ENCODE measurements around the gene TDRD9.

The TDRD9 gene

GRCh38 chr14:104003616-104004015 lies 75.4 kb downstream of the TDRD9 start:
- TF ChIP-seq, protein P1, sequence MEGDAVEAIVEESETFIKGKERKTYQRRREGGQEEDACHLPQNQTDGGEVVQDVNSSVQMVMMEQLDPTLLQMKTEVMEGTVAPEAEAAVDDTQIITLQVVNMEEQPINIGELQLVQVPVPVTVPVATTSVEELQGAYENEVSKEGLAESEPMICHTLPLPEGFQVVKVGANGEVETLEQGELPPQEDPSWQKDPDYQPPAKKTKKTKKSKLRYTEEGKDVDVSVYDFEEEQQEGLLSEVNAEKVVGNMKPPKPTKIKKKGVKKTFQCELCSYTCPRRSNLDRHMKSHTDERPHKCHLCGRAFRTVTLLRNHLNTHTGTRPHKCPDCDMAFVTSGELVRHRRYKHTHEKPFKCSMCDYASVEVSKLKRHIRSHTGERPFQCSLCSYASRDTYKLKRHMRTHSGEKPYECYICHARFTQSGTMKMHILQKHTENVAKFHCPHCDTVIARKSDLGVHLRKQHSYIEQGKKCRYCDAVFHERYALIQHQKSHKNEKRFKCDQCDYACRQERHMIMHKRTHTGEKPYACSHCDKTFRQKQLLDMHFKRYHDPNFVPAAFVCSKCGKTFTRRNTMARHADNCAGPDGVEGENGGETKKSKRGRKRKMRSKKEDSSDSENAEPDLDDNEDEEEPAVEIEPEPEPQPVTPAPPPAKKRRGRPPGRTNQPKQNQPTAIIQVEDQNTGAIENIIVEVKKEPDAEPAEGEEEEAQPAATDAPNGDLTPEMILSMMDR (IDR thresholded peaks at IDR 0.05): no peak
- TF ChIP-seq ZFX (IDR thresholded peaks at IDR 0.05; ENCODE audit: borderline replicate concordance): no peak
- H3K27ac ChIP-seq: no peak overlapping the region

- TF ChIP-seq ZFX (IDR thresholded peaks at IDR 0.05; ENCODE audit: borderline replicate concordance): no peak
- TF ChIP-seq, protein P1 (IDR thresholded peaks at IDR 0.05): no peak
- H3K27ac ChIP-seq: no peak overlapping the region
These were observed 76.6 kb downstream of the TDRD9 start for GRCh38 chr14:104004849-104005248.

DNA sequence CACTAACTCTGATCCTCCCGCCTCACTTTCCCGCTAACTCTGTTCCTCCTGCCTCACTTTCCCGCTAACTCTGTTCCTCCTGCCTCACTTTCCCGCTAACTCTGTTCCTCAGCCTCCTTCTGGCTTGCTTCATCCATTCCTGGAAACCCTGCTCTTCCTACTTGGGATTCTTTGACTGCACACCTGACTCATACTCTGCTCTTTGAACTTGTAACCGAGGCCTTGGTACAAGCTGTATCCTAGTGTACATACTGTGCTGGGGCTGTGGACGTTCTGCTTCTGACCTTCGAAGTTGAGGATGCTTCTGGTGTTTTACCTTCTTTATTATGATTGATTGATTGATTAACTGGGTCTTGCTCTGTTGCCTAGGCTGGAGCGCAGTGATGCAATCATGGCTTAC lies 77.2 kb downstream of the TDRD9 start:
- H3K27ac ChIP-seq: no peak overlapping the region
- TF ChIP-seq, protein P1 (IDR thresholded peaks at IDR 0.05): no peak
- no peak for TF ChIP-seq ZFX (IDR thresholded peaks at IDR 0.05; ENCODE audit: borderline replicate concordance)

- H3K27ac ChIP-seq: no peak overlapping the region
- TF ChIP-seq, protein P1 (IDR thresholded peaks at IDR 0.05): no peak
- TF ChIP-seq ZFX (IDR thresholded peaks at IDR 0.05; ENCODE audit: borderline replicate concordance): no peak
These were observed 78.9 kb downstream of the TDRD9 start for GRCh38 chr14:104007121-104007520.

DNA sequence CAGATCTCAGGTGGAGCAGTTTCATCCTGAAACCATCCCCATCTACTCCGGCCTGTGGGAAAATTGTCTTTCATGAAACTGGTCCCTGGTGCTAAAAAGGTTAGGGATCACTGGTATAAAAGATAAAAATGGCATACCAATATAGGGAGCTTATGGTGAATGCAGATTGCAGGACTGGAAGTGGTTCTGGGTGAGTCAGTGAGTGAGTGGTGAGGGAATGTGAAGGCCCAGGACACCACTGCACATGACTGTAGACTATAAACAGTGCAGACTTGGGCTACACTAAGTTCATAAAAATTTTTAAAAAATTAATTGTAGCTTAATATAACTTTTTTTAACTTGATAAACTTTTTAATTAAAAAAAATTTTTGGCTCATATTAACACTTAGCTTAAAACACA lies 81.0 kb downstream of the TDRD9 start:
- TF ChIP-seq, protein P1 (IDR thresholded peaks at IDR 0.05): no peak
- TF ChIP-seq ZFX (IDR thresholded peaks at IDR 0.05; ENCODE audit: borderline replicate concordance): no peak
- H3K27ac ChIP-seq: no peak overlapping the region

GRCh38 chr14:104011824-104012517 lies 83.7 kb downstream of the TDRD9 start:
- no peak for TF ChIP-seq ZFX (IDR thresholded peaks at IDR 0.05; ENCODE audit: borderline replicate concordance)
- TF ChIP-seq, protein P1 (IDR thresholded peaks at IDR 0.05): no peak
- no peak overlapping the region for H3K27ac ChIP-seq

DNA sequence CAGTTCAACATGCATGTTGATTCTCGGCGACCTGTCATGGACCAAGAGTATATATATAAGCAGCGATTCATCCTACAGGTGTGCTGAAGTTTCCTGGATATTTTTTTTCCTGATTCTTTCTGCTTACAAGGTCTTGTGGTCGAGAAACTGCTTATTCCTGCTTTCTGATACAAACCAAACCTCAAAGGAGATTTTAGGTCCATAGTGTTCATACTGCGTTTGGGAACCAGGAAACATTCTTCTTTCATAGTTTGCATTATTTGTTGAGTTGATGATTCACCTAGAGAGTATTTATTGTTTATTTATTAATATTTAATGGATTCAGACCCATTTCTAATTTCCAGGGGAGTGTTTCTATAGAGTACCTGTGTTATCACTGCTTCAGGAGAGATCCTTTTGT lies 86.5 kb downstream of the TDRD9 start:
- TF ChIP-seq, protein P1 (IDR thresholded peaks at IDR 0.05): no peak
- TF ChIP-seq ZFX (IDR thresholded peaks at IDR 0.05; ENCODE audit: borderline replicate concordance): no peak

More for the DNA sequence above, 86.5 kb downstream of the TDRD9 start:
- H3K27ac ChIP-seq: no peak overlapping the region
